Activated CD4-positive, alpha-beta T cell treated with anti-CD3 and anti-CD28 coated beads, Interleukin-2, amount 50 U/mL, for 16 hours (primary cell): ENCODE data around the gene ASTN1.
"Not testable (repeated sequence)": the region's sequence is repeated elsewhere in the genome, so short reads cannot be mapped to it uniquely, and the experiment has no call there.

Experiments used
- DNase-seq: peaks from one replicate; pipeline ENCODE4 v3.0.0-alpha.2; 2020

ASTN1 gene

GRCh38 chr1:177103005-177103852 is 61.3 kb downstream of the ASTN1 start:
- no peak for DNase-seq

GRCh38 chr1:177092001-177092400 is 72.5 kb downstream of the ASTN1 start:
- no peak for DNase-seq

- no peak for DNase-seq
Observed at GRCh38 chr1:177091040-177091439, 73.5 kb downstream of the ASTN1 start.

- DNase-seq: no peak
Observed at GRCh38 chr1:177088966-177089365, 75.5 kb downstream of the ASTN1 start.

- DNase-seq: no peak
Observed at GRCh38 chr1:177082855-177083693, 81.4 kb downstream of the ASTN1 start.

GRCh38 chr1:177080564-177080963 is 83.9 kb downstream of the ASTN1 start:
- DNase-seq: no peak

GRCh38 chr1:177077734-177078499 is 86.6 kb downstream of the ASTN1 start:
- no peak for DNase-seq

GRCh38 chr1:177077006-177077405 is 87.5 kb downstream of the ASTN1 start:
- no peak for DNase-seq

- not testable (repeated sequence) for DNase-seq
Observed at GRCh38 chr1:177074811-177075210, 89.7 kb downstream of the ASTN1 start.

- DNase-seq: no peak
Observed at GRCh38 chr1:177069490-177069889, 95.0 kb downstream of the ASTN1 start.

- no peak for DNase-seq
Observed at GRCh38 chr1:177067752-177068410, 96.6 kb downstream of the ASTN1 start.

GRCh38 chr1:177065430-177065829 is 99.1 kb downstream of the ASTN1 start:
- DNase-seq: no peak

GRCh38 chr1:177063648-177064047 is 100.9 kb downstream of the ASTN1 start:
- DNase-seq: no peak

GRCh38 chr1:177054542-177054941 is 110.0 kb downstream of the ASTN1 start:
- DNase-seq: no peak

GRCh38 chr1:177053648-177054047 is 110.9 kb downstream of the ASTN1 start:
- no peak for DNase-seq

GRCh38 chr1:177048314-177049069 is 116.0 kb downstream of the ASTN1 start:
- no peak for DNase-seq

GRCh38 chr1:177045151-177045550 is 119.4 kb downstream of the ASTN1 start:
- DNase-seq: no peak

- DNase-seq: no peak
Observed at GRCh38 chr1:177044390-177044789, 120.1 kb downstream of the ASTN1 start.

GRCh38 chr1:177043597-177043996 is 120.9 kb downstream of the ASTN1 start:
- no peak for DNase-seq

GRCh38 chr1:177035586-177035985 is 128.9 kb downstream of the ASTN1 start:
- no peak for DNase-seq

GRCh38 chr1:177033628-177034027 is 130.9 kb downstream of the ASTN1 start:
- DNase-seq: no peak

GRCh38 chr1:177032434-177032833 is 132.1 kb downstream of the ASTN1 start:
- DNase-seq: no peak
